NCI-H82 treated with DMSO at 0.1 percent for 48 hours (cell line): ENCODE data around the gene MASP2.
"Not testable (repeated sequence)": the region's sequence is repeated elsewhere in the genome, so short reads cannot be mapped to it uniquely, and the experiment has no call there.

Experiments used
- DNase-seq: peaks from one replicate; lab custom pipeline; 2025; ENCODE audit not compliant: unreplicated experiment; lab: John Stamatoyannopoulos, UW

MASP2 gene

DNA sequence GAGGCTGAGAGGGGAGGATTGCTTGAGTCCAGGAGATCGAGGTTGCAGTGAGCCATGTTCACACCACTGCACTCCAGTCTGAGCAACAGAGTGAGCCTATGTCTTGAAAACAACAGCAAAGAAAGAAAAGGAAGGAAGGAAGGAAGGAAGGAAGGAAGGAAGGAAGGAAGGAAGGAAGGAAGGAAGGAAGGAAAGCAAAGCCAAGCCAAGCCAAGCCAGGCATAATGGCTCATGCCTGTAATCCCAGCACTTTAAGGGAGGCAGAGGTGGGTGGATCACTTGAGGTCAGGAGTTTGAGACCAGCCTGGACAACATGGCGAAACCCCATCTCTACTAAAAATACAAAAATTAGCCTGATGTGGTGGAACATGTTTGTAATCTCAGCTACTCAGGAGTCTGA, 55.0 kb downstream of the MASP2 start:
- not testable (repeated sequence) for DNase-seq

DNA sequence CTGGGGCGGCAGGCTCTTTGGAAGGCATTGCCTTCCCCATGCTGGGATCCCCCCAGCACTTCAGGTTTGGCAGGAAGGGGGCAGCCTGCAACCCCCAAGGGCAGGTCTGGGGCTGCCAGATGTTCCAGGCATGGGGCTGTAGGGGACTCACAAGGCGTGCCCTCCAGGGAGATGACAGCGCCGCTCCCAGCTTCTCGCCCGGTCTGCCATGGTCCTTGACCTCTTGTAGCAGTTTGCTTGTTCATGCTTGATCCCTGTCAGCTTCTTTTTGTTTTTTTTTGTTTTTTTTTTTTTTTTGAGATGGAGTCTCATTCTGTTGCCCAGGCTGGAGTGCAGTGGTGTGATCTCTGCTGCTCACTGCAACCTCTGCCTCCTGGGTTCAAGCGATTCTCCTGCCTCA, 56.2 kb downstream of the MASP2 start:
- DNase-seq = no peak

DNA sequence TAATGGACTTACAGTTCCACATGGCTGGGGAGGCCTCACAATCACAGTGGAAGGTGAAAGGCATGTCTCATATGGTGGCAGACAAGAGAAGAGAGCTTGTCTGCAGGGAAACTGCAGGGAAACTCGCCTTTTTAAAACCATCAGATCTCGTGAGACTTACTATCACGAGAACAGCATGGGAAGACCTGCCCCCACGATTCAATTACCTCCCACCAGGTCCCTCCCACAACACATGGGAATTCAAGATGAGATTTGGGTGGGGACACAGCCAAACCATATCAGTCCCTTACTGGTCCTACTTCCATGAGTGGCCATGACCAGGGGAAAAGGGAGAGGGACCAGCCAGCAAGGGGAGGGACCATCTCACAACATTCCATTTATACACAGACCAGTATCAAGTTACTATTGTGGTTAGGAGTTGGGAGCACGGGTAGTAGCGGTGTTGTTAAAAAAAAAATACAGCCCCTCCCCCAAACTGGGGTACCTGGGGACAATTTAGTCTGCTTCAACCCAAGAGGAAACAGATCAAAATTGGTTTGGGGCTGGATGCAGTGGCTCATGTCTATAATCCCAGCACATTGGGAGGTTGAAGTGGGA, 57.0 kb downstream of the MASP2 start:
- DNase-seq = not testable (repeated sequence)

DNA sequence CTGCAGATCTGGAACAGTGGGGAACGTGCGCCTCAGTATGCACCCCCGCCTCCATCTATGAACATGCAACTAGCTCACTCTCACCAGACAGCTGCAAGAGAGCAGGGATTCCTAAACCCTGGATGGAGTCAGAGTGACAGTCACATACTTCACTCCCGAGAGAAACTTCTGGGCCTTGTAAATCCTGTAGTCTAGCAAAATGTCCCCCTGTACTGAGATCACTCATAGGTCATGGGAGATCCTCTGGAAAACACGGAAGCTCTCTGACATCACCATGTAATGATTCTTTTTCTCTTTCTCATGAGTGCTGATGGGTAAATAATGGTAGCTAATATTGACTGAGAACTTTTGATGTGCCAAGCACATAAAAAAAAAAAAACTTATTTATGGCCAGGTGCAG, 57.9 kb downstream of the MASP2 start:
- DNase-seq = no peak

DNA sequence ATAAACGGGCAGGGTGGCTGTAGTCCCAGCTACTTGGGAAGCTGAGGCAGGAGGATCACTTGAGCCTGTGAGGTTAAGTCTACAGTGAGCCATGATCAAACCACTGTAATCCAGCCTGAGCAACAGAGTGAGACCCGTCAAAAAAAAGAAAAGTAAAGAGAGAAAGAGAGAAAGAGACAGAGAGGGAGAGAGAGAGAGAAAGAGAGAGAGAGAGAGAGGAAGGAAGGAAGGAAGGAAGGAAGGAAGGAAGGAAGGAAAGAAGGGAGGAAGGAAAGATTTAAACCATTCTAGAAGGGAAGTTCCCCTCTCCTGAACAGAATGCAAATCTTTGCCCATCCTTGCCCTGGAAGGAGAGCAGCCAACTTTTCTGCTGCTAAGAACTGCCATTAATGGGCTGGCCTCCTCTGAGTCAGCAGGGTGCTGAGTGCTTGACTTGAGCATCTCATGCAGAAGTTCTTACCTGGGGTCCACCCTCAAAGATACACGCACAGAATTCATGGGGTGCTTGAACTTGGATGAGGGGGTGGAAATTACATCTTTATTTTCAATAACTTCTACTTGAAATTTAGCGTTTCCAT, 59.1 kb downstream of the MASP2 start:
- no peak for DNase-seq

DNA sequence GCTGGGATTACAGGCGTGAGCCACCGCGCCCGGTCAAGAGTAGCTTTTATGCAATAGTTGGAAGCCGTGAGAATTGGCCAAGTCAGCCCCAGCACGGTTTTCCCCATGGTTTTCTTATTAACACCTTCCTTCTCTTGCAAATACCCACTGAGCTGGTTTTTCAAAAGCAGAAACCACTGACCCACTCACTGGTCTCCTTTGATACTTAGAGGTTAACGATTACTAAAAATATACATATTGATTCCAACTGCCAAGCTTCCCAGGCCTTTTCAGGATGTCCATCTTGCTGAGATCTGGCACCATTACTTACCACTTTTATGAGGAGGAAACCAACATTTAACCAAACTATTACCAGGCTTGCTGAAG, 60.5 kb downstream of the MASP2 start:
- DNase-seq = no peak

DNA sequence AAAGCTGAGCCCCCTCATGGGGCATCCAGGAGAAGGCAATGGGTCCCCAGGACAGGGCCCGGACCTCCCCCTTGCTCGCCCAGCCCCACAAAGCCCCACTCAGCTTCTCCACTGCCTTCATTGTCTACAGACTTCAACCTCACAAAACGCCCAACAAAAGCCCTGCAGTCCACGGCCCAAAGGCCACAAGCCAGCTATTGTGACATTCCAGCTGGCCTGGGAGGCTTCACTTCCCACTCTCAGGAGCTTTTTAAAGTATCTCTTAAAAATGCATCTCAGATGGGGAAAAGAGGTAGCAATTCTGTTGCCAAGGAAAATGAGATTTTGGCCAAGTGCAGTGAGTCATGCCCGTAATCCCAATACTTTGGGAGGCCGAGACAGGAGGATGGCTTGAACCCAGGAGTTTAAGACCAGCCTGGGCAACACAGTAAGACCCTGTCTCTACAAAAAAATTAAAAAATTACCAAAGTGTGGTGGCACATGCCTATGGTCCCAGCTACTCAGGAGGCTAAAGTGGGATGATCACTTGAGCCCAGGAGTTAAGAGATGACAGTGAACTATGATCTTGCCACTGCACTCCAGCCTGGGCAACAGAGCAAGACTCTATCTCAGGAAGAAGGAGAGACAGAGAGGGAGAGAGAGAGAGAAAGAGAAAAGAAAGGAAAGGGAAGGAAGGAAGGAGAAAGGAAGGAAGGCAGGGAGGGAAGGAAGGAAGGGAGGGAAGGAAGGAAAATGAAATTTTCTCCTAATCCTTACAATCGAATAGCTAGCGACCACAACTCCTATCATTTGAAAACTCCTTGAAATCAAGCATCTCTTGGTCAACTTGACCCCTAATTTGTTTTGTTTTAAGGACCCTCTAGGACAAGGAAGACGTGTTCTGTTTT, 66.0 kb downstream of the MASP2 start:
- no peak for DNase-seq

DNA sequence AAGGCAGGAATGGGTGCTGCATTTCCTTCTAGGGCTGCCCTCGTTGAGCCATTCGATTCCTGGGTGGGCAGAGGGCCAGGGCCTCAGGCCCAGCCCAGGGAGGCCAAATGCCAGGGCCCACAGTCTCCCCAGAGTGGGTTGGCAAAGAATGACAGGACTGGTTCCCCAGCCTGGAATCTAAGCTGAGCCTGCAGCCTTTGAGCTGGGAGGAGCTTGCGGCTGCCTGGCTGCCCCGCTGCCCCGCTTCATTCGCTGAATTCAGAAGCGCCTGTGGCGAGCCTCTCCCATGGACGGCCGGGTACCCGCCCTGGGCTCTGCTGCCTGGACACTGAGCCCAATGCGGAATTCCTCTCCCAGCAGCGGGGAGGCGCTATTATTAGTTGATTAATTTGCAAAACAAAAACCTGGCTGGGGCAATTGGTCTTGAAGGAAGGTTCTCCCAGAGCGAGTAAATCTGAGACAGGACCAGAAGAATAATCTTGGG, 66.9 kb downstream of the MASP2 start:
- DNase-seq = no peak

DNA sequence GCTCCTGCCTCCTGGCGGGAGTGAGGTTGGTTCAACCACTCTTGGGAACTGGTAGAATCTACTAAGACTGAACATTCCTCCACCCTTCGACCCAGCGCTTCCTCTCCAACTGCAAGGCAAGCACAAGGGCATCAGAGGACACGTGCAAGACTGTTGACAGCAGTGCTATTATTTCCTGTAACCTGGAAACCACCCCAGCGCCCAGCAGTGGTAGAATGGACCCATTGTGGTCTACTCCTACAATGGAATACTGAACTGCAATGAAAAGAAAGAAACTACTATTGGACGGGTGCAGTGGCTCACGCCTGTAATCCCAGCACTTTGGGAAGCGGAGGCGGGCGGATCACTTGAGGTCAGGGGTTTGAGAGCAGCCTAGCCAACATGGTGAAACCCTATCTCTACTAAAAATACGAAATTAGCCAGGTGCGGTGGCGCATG, 67.5 kb downstream of the MASP2 start:
- no peak for DNase-seq

DNA sequence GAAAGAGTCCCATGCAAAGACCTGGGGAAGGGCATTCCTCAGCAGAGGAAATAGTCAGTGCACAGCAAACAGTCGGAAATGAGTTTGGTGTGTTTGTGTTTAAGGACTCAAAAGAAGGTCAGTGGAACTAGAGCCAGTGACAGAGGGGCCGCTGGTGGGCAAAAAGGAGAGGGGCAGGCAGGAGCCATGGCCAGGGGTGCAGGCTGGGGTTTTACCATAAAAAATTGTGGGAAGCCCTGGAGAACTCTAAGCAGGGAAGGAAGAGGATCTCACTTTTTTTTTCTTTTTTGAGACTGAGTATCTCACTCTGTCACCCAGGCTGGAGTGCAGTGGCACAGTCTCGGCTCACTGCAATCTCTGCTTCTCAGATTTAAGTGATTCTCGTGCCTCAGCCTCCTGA, 68.3 kb downstream of the MASP2 start:
- DNase-seq = no peak
